Neuron (in vitro differentiated cells): ENCODE data around the gene TDO2.

Experiments used
- H2AFZ ChIP-seq: one replicate; pipeline ENCODE4 v1.6.1; 2013; ENCODE audit warnings: low read depth, mild to moderate bottlenecking, inconsistent platforms, low read length, moderate library complexity
- H3K27me3 ChIP-seq: one replicate; pipeline ENCODE4 v1.6.1; 2013; ENCODE audit warnings: low read length; ENCODE audit not compliant: insufficient read depth
- H3K36me3 ChIP-seq: one replicate; pipeline ENCODE4 v1.6.1; 2013; ENCODE audit warnings: low read length; ENCODE audit not compliant: insufficient read depth
- H3K4me1 ChIP-seq: one replicate; pipeline ENCODE4 v1.6.1; 2013; ENCODE audit warnings: low read length; ENCODE audit not compliant: insufficient read depth
- H3K4me3 ChIP-seq: 2 replicates; pipeline ENCODE4 v1.5.1; 2013; ENCODE audit warnings: mild to moderate bottlenecking, low read length, moderate library complexity
- H3K9me3 ChIP-seq: one replicate; pipeline ENCODE4 v1.6.1; 2013; ENCODE audit warnings: low read length

The TDO2 gene

DNA sequence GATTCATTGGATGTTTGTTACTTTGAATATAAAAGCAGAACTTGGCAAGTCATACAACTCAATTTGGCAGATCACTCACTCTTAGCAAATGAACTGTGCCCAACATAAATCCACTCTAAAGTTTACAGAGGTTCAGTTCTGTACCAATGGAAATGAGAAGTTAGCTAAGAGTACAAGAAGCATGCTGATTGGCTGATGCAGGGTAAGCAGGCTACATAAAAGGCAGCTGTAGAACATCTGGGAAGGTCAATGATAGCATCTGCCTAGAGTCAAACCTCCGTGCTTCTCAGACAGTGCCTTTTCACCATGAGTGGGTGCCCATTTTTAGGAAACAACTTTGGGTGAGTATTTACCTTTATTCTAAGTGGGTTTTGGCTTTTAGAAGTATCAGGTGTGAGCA, at the start of gene TDO2:
TSS of gene TDO2 (plus strand) at position 244 of the 400 bp plus-strand sequence. CDS start at position 307, 63 bp downstream.
- Histone ChIP-seq H3K36me3 (no peaks in the 10 kb centered on the region), H3K4me1 (no peaks in the 10 kb centered on the region), H3K9me3 (no peaks in the 10 kb centered on the region), H2AFZ (no peak within 1 kb of the TSS), H3K4me3 (no peak within 1 kb of the TSS), H3K27me3 (no peaks in the 10 kb centered on the region)

GRCh38 chr4:155854582-155855226, 48.8 kb upstream of the TDO2 start:
- no peak overlapping the region for H2AFZ ChIP-seq
- H3K36me3 ChIP-seq, result no peaks in the 10 kb centered on the region
- H3K27me3 ChIP-seq, result no peaks in the 10 kb centered on the region
- H3K4me1 ChIP-seq, result no peaks in the 10 kb centered on the region
- H3K9me3 ChIP-seq, result no peaks in the 10 kb centered on the region
- H3K4me3 ChIP-seq, result no peak overlapping the region

- no peak overlapping the region for H3K4me3 ChIP-seq
- H3K27me3 ChIP-seq, result no peaks in the 10 kb centered on the region
- no peaks in the 10 kb centered on the region for H3K4me1 ChIP-seq
- no peaks in the 10 kb centered on the region for H3K9me3 ChIP-seq
- H3K36me3 ChIP-seq, result no peaks in the 10 kb centered on the region
- H2AFZ ChIP-seq, result no peak overlapping the region
Observed at GRCh38 chr4:155855897-155856296, 47.6 kb upstream of the TDO2 start.

DNA sequence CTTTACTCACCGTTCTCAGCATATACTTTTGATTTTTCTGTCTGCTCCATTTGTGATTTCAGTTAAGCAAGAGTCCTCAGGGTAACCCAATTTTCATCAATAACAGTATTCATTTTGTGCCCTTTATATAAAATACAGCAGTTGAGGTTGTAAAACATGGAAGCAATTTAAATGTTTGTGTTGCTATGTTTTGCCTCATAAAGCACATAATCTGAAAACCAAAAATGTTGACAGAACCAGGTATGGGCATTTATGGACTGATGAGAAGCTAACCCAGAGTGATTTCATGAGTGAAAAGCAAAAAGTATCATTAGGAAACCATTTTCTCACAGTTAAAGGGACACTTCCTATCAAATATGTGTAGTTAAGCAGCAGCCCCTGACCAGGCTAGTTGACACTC, 37.3 kb upstream of the TDO2 start, which contains the start of gene ASIC5:
TSS of gene ASIC5 (minus strand) at position 101 of the 400 bp plus-strand sequence. CDS start at position 50, 51 bp downstream.
- Histone ChIP-seq H3K4me1 (no peaks in the 10 kb centered on the region), H2AFZ (no peak within 1 kb of the TSS), H3K9me3 (no peaks in the 10 kb centered on the region), H3K36me3 (no peaks in the 10 kb centered on the region), H3K4me3 (no peak within 1 kb of the TSS), H3K27me3 (no peaks in the 10 kb centered on the region)

- Histone ChIP-seq H3K36me3 (no peaks in the 10 kb centered on the region), H3K4me3 (no peak overlapping the region), H2AFZ (no peak overlapping the region), H3K27me3 (no peaks in the 10 kb centered on the region), H3K4me1 (no peaks in the 10 kb centered on the region), H3K9me3 (no peaks in the 10 kb centered on the region)
Observed at GRCh38 chr4:155875878-155876277, 27.6 kb upstream of the TDO2 start.

DNA sequence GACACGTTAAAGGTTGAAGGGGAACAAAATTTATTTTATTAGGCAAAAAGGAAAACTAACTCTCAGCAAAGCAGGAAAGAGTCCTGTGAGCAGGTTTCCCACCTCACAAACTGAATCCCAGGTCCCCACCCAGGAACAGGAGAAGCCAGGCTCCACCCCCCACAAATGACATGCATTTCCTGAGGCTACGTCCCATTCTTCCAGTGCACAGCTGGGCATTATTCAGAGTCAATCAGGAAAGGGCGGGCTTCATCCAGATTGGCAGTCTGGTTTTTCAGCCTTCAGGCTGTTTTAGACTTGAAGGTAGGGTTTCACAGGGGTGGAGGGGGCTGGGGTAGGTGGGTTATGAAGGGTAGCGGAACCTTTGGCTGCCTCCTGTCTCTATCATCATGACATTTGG, 25.5 kb upstream of the TDO2 start:
- no peaks in the 10 kb centered on the region for H3K9me3 ChIP-seq
- H3K4me1 ChIP-seq, result no peaks in the 10 kb centered on the region
- H3K27me3 ChIP-seq, result no peaks in the 10 kb centered on the region
- H2AFZ ChIP-seq, result no peak overlapping the region
- H3K4me3 ChIP-seq, result no peak overlapping the region
- no peaks in the 10 kb centered on the region for H3K36me3 ChIP-seq

DNA sequence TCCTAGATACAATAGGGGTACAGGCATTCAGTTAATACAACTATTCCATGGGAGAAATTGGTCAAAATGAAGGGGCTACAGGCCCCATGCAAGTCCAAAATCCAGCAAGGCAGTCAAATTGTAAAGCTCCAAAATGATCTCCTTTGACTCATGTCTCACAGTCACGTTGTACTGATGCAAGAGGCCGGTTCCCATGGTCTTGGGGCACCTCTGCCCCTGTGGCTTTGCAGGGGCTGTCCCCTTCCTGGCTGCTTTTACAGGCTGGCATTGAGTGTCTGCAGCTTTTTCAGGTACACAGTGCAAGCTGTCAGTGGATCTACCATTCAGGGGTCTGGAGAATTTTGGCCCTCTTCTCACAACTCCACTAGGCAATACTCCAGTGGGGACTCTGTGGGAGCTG, 24.9 kb upstream of the TDO2 start:
- Histone ChIP-seq H3K4me1 (no peaks in the 10 kb centered on the region), H3K4me3 (no peak overlapping the region), H3K9me3 (no peaks in the 10 kb centered on the region), H3K36me3 (no peaks in the 10 kb centered on the region), H3K27me3 (no peaks in the 10 kb centered on the region), H2AFZ (no peak overlapping the region)

- Histone ChIP-seq H3K4me1 (no peaks in the 10 kb centered on the region), H3K27me3 (no peaks in the 10 kb centered on the region), H2AFZ (no peak overlapping the region), H3K4me3 (no peak overlapping the region), H3K9me3 (peaks cover 2% of the 10 kb centered on the region), H3K36me3 (no peaks in the 10 kb centered on the region)
Observed at GRCh38 chr4:155879767-155880166, 23.7 kb upstream of the TDO2 start.

DNA sequence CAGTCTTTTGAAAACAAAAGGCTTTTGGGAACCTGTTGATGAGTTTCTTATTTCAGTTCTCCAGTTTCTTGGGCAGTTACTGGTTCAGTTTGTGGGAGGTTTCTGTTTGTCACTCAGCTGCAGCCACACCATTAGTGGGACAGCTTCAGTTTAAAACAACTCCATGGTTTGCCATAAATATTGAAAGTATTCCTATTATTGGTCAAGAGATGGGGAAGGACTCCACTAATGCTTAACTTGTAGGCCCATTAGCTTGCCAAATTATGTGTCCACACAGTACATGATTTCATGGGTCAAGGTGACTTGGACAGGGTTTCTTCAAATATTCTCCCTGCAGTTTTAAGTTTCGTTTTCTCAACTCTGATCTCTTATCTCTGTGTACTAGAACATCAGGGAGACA, 21.9 kb upstream of the TDO2 start:
- no peaks in the 10 kb centered on the region for H3K4me1 ChIP-seq
- H3K27me3 ChIP-seq, result no peaks in the 10 kb centered on the region
- H3K36me3 ChIP-seq, result no peaks in the 10 kb centered on the region
- H2AFZ ChIP-seq, result no peak overlapping the region
- H3K9me3 ChIP-seq, result peaks cover 2% of the 10 kb centered on the region
- no peak overlapping the region for H3K4me3 ChIP-seq

- no peak overlapping the region for H3K4me3 ChIP-seq
- no peak overlapping the region for H2AFZ ChIP-seq
- no peaks in the 10 kb centered on the region for H3K27me3 ChIP-seq
- peaks cover 9% of the 10 kb centered on the region for H3K4me1 ChIP-seq
- peaks cover 2% of the 10 kb centered on the region for H3K9me3 ChIP-seq
- H3K36me3 ChIP-seq, result no peaks in the 10 kb centered on the region
Observed at GRCh38 chr4:155883895-155884294, 19.6 kb upstream of the TDO2 start.

- Histone ChIP-seq H3K36me3 (no peaks in the 10 kb centered on the region), H3K9me3 (peaks cover 2% of the 10 kb centered on the region), H3K4me3 (no peak overlapping the region)
Observed at GRCh38 chr4:155885666-155886065, 17.8 kb upstream of the TDO2 start.

GRCh38 chr4:155887045-155887444, 16.5 kb upstream of the TDO2 start:
- peaks cover 9% of the 10 kb centered on the region for H3K4me1 ChIP-seq
- H3K9me3 ChIP-seq, result peaks cover 2% of the 10 kb centered on the region
- no peak overlapping the region for H2AFZ ChIP-seq
- H3K4me3 ChIP-seq, result no peak overlapping the region
- no peaks in the 10 kb centered on the region for H3K36me3 ChIP-seq
- H3K27me3 ChIP-seq, result no peaks in the 10 kb centered on the region

More at GRCh38 chr4:155885666-155886065, 17.8 kb upstream of the TDO2 start:
- H2AFZ ChIP-seq, result no peak overlapping the region
- H3K27me3 ChIP-seq, result no peaks in the 10 kb centered on the region
- H3K4me1 ChIP-seq, result peaks cover 9% of the 10 kb centered on the region

- H3K36me3 ChIP-seq, result no peaks in the 10 kb centered on the region
- no peak overlapping the region for H2AFZ ChIP-seq
- H3K4me3 ChIP-seq, result no peak overlapping the region
- H3K4me1 ChIP-seq, result peaks cover 9% of the 10 kb centered on the region
- H3K9me3 ChIP-seq, result peaks cover 2% of the 10 kb centered on the region
- H3K27me3 ChIP-seq, result no peaks in the 10 kb centered on the region
Observed at GRCh38 chr4:155887847-155888570, 15.5 kb upstream of the TDO2 start.
